ENCODE measurements around the gene TSPAN11.

TSPAN11 gene

GRCh38 chr12:30959110-30959710 lies 32.7 kb downstream of the TSPAN11 start:
- Mint-ChIP-seq H3K36me3 (no peaks in the 10 kb centered on the region), H3K4me3 (no peak overlapping the region), H3K27ac (no peak overlapping the region), H3K27me3 (peaks cover 5 to 15% of the 10 kb centered on the region in 2 donors), H3K9me3 (peaks cover 0 to 1% of the 10 kb centered on the region in 2 donors), H3K4me1 (no peaks in the 10 kb centered on the region)
- DNase-seq (no peak), ATAC-seq (replicated peaks) (no peak)

- Mint-ChIP-seq H3K36me3 (no peaks in the 10 kb centered on the region), H3K27ac (no peak overlapping the region), H3K4me3 (no peak overlapping the region), H3K4me1 (peaks cover 0 to 1% of the 10 kb centered on the region in 2 donors), H3K9me3 (peaks cover 0 to 1% of the 10 kb centered on the region in 2 donors), H3K27me3 (peaks cover 9 to 19% of the 10 kb centered on the region in 2 donors)
- ATAC-seq (replicated peaks) (no peak), DNase-seq (no peak)
Measured at GRCh38 chr12:30959778-30960177, 33.2 kb downstream of the TSPAN11 start.

- Mint-ChIP-seq H3K36me3 (no peaks in the 10 kb centered on the region), H3K9me3 (peaks cover 0 to 1% of the 10 kb centered on the region in 2 donors), H3K4me3 (no peak overlapping the region), H3K27me3 (peaks cover 9 to 23% of the 10 kb centered on the region in 2 donors), H3K27ac (no peak overlapping the region), H3K4me1 (peaks cover 0 to 1% of the 10 kb centered on the region in 2 donors)
- ATAC-seq (replicated peaks) (no peak), DNase-seq (no peak)
Measured at GRCh38 chr12:30961030-30961429, 34.5 kb downstream of the TSPAN11 start.

DNA sequence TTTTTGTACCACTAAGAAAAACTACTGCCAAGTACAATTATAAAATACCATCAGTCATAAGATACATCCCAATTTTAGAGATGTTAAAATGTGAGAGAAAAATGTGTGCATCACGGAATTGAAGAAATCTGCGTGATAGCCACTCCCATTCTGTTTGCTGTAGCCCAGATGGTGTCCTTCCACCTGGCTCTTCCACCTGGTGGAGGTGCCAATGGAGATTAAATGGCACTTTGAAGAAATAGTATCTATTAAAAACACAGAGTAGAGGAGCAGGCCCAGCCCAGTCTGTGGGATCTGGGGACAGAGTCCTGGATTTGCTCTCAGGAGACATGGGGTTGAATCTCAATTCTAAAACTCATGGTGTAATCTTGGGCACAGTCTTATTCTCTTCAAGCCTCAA lies 35.5 kb downstream of the TSPAN11 start:
- Mint-ChIP-seq H3K27ac (no peak overlapping the region), H3K4me3 (no peak overlapping the region), H3K4me1 (peaks cover 0 to 1% of the 10 kb centered on the region in 2 donors), H3K27me3 (peaks cover 9 to 23% of the 10 kb centered on the region in 2 donors), H3K36me3 (no peaks in the 10 kb centered on the region), H3K9me3 (peaks cover 0 to 1% of the 10 kb centered on the region in 2 donors)
- no peak for ATAC-seq (replicated peaks)
- DNase-seq = no peak

- Mint-ChIP-seq H3K27ac (no peak overlapping the region), H3K36me3 (no peaks in the 10 kb centered on the region), H3K4me1 (peaks cover 0 to 1% of the 10 kb centered on the region in 2 donors), H3K9me3 (peaks cover 0 to 1% of the 10 kb centered on the region in 2 donors), H3K27me3 (peaks cover 9 to 14% of the 10 kb centered on the region in 2 donors), H3K4me3 (no peak overlapping the region)
- DNase-seq = no peak
- no peak for ATAC-seq (replicated peaks)
Measured at GRCh38 chr12:30963709-30964564, 37.4 kb downstream of the TSPAN11 start.

DNA sequence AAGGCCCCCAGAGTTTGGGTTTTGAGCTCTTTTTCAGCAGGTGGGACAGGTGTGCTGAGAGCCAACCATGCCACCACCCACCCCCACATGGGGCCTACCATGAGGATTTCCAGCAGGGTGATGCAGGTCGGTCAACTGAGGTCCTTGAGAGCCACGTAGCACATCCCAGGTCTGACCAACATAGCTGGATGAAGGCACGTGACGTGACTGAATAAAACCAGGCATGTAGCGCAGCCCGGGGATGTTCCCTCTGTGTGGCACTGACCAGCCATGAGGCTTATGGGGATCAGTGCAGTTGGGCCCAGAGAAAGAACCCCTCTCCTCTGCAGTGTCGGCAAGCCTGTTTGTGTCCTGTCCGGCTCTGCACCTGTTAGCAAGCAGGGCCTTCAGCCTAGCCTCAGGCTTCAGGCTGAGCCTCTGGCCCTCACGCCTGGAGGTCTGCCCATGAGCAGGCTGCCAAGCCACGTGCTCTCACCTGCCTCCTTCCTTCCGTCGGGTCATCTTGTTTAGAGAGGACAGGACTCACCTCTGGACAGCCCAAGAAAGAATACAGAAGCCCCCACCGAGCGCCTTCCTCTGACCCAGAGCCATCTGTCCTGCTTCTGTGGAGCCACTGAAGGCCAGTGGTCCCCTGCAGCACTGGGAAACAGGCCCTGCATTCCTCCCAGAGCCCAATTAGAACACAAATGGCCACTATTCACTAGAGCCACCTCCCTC lies 38.5 kb downstream of the TSPAN11 start:
- H3K27me3 Mint-ChIP-seq = peaks cover 12% of the 10 kb centered on the region in 2 donors
- ATAC-seq (replicated peaks) = no peak
- H3K27ac Mint-ChIP-seq = no peak overlapping the region
- H3K9me3 Mint-ChIP-seq = no peaks in the 10 kb centered on the region
- H3K4me1 Mint-ChIP-seq = peaks cover 0 to 1% of the 10 kb centered on the region in 2 donors
- H3K36me3 Mint-ChIP-seq = no peaks in the 10 kb centered on the region
- DNase-seq = no peak
- H3K4me3 Mint-ChIP-seq = no peak overlapping the region

DNA sequence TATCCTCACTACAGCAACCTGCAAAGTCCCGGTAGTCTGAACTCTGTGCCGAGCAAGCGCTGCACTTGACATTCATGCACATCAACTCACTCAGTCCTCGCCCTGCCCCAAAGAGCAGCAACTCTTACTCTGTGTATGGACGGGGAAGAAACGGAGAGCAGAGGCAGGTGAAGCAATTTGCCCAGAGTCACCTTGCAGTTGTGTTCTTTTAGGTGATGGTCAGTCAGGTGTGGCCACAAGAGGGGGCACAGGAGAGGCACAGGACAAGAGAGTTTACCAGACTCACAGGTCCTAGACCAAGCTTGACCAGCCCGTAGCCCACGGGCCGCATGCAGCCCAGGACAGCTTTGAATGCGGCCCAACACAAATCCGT lies 39.1 kb downstream of the TSPAN11 start:
- no peak overlapping the region for H3K4me3 Mint-ChIP-seq
- H3K9me3 Mint-ChIP-seq = no peaks in the 10 kb centered on the region
- no peak overlapping the region for H3K27ac Mint-ChIP-seq
- peaks cover 0 to 1% of the 10 kb centered on the region in 2 donors for H3K4me1 Mint-ChIP-seq
- peaks cover 17% of the 10 kb centered on the region in 2 donors for H3K27me3 Mint-ChIP-seq
- DNase-seq (no peak), ATAC-seq (replicated peaks) (no peak)
- no peaks in the 10 kb centered on the region for H3K36me3 Mint-ChIP-seq

DNA sequence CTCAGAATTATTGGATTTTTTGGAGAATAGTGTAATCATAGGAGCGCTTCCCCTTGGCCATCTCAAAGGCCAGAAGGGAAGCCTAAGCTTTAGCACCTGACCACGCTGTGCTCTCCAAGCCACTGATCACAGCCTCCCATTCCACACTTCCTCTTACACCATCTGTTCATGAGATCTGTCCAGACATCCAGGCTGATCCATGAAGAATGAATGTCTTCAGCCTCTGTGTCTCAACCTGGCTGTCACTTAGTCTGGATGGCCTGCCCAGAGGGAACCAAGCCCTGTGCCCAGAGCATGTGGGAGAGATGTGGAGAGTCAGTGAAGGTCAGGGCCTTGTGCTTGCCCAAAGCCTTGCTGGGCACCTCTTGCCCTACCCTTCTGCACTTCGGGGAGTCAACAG lies 40.5 kb downstream of the TSPAN11 start:
- no peak overlapping the region for H3K27ac Mint-ChIP-seq
- peaks cover 0 to 1% of the 10 kb centered on the region in 2 donors for H3K4me1 Mint-ChIP-seq
- DNase-seq = no peak
- H3K9me3 Mint-ChIP-seq = no peaks in the 10 kb centered on the region
- H3K36me3 Mint-ChIP-seq = no peaks in the 10 kb centered on the region
- H3K27me3 Mint-ChIP-seq = peaks cover 17 to 20% of the 10 kb centered on the region in 2 donors
- H3K4me3 Mint-ChIP-seq = no peak overlapping the region
- no peak for ATAC-seq (replicated peaks)

DNA sequence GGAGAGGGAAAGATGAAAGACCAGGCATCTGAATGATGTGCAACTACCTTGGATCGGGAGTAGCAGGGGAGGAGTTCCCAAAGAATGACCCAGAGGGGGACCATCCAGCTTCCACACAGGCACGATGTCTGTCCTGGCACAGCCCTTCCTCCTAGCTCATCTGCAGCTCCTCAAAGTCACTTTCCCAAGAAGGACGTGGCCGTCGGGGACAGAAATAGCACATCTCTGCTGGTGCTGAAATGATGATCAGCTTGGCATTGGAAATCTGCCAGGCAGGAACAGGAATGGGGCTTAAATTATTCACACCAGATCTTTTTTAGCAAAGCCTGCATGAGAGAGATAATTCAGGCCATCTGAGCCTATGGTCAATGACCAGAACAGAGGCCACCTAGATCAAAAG lies 41.7 kb downstream of the TSPAN11 start:
- ATAC-seq (replicated peaks) (no peak), DNase-seq (no peak)
- Mint-ChIP-seq H3K4me3 (no peak overlapping the region), H3K4me1 (peaks cover 0 to 1% of the 10 kb centered on the region in 2 donors), H3K9me3 (no peaks in the 10 kb centered on the region), H3K27ac (no peak overlapping the region), H3K27me3 (peaks cover 17 to 25% of the 10 kb centered on the region in 2 donors), H3K36me3 (no peaks in the 10 kb centered on the region)

DNA sequence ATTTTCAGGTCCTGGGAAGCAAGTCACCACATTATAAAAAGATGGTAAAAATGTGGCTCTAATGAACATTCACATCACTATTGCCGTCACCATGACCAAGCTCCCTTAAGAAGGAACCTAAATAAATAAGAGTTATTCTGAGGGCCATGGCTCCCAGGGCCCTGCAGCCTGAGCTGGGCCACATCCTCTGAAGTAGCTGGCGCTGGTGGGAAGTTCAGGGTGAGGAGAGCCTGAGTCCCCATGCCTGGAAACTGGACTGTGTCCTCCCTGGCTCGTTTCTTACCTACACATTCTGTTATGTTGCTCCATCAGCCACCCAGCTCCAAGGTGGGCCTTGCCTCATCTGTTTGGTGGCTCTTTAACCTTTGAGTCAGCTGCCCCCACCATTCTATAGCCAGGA lies 42.5 kb downstream of the TSPAN11 start:
- Mint-ChIP-seq H3K27me3 (peaks cover 15 to 24% of the 10 kb centered on the region in 2 donors), H3K4me1 (peaks cover 0 to 1% of the 10 kb centered on the region in 2 donors)

GRCh38 chr12:30969606-30970395 lies 43.3 kb downstream of the TSPAN11 start:
- Mint-ChIP-seq H3K27ac (no peak overlapping the region), H3K36me3 (no peaks in the 10 kb centered on the region), H3K4me1 (no peaks in the 10 kb centered on the region), H3K27me3 (peaks cover 8 to 18% of the 10 kb centered on the region in 2 donors), H3K9me3 (no peaks in the 10 kb centered on the region), H3K4me3 (no peak overlapping the region)
- DNase-seq (no peak), ATAC-seq (replicated peaks) (no peak)

More for the DNA sequence above, 42.5 kb downstream of the TSPAN11 start:
- Mint-ChIP-seq H3K9me3 (no peaks in the 10 kb centered on the region), H3K4me3 (no peak overlapping the region), H3K27ac (no peak overlapping the region), H3K36me3 (no peaks in the 10 kb centered on the region)
- ATAC-seq (replicated peaks) = no peak
- DNase-seq = no peak

DNA sequence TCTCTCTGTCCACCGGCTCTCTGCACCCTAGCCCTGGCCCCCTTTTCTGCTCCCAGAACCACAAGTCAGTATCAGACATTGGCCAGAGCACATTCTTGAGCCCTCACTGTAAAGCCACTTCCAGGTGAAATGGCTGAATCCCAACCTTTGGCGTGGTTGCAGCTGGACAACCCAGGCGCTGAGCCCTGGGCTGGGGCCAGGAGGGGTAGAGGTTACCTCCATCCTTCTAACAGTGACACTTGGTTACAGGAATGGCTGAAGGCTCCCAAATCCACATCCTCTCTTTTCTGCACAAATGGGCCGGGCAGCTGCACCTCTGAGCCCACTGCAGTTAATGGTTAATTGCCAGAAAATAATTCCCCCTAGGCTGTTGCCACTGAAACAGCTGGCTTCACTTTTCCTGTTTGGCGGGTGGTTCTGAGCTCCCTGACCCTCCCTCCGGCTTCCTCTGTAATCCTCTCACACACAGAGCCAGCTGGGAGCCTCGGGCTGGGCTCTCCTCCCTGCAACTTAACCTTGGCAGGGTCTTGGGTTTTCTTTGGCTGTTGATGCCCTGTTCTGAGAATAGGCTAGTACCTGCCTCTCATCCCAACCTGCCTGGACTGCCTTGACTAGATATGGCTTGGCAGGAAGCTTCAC lies 44.1 kb downstream of the TSPAN11 start:
- H3K4me3 Mint-ChIP-seq = no peak overlapping the region
- no peaks in the 10 kb centered on the region for H3K36me3 Mint-ChIP-seq
- peaks cover 12 to 14% of the 10 kb centered on the region in 2 donors for H3K27me3 Mint-ChIP-seq
- H3K4me1 Mint-ChIP-seq = no peaks in the 10 kb centered on the region
- ATAC-seq (replicated peaks) (no peak), DNase-seq (no peak)
- H3K27ac Mint-ChIP-seq = no peak overlapping the region
- no peaks in the 10 kb centered on the region for H3K9me3 Mint-ChIP-seq

GRCh38 chr12:30972035-30972434 lies 45.5 kb downstream of the TSPAN11 start:
- H3K4me1 Mint-ChIP-seq = no peaks in the 10 kb centered on the region
- H3K36me3 Mint-ChIP-seq = no peaks in the 10 kb centered on the region
- H3K4me3 Mint-ChIP-seq = no peak overlapping the region
- no peaks in the 10 kb centered on the region for H3K9me3 Mint-ChIP-seq
- ATAC-seq (replicated peaks) (no peak), DNase-seq (no peak)
- peaks cover 14% of the 10 kb centered on the region in 2 donors for H3K27me3 Mint-ChIP-seq
- H3K27ac Mint-ChIP-seq = no peak overlapping the region

Measured in stimulated activated naive B cell treated with anti-CD40 and anti-IgM and Interleukin-4, amounts not matched to agents 10 μg/mL and 1 μg/mL and 100 μg/mL, for 72 hours (primary cell).